OCI-LY3 (cell line): Measurements from ENCODE around the gene TANGO2.

ENCODE experiments used
- H2AFZ ChIP-seq: fragments of 200-600, 300-600 bp; shearing (Covaris generic); 2 replicates; pipeline ENCODE4 v1.6.0; 2014; ENCODE audit warnings: antibody characterized with exemption, low read depth, low read length
- H3K27ac ChIP-seq: fragments of 200-600, 300-600 bp; sonication (generic); 2 replicates; pipeline ENCODE4 v1.5.1; 2014; ENCODE audit warnings: mild to moderate bottlenecking, low read length, moderate library complexity, mixed read lengths
- H3K27me3 ChIP-seq: fragments of 200-600, 300-600 bp; sonication (generic); 2 replicates; pipeline ENCODE4 v1.6.1; 2014; ENCODE audit warnings: low read depth, low read length, mixed read lengths
- H3K36me3 ChIP-seq: fragments of 200-600, 300-600 bp; sonication (generic); replicated peaks from 2 replicates; pipeline ENCODE3; 2014; ENCODE audit warnings: low read depth, low read length, mixed read lengths
- H3K4me1 ChIP-seq: fragments of 300-600, 200-600 bp; sonication (generic); 2 replicates; pipeline ENCODE4 v1.6.1; 2014; ENCODE audit warnings: low read length, mixed read lengths
- H3K4me2 ChIP-seq: fragments of 200-600, 300-600 bp; sonication (generic); 2 replicates; pipeline ENCODE4 v1.6.1; 2014; ENCODE audit warnings: low read length, mixed read lengths
- H3K4me3 ChIP-seq: fragments of 300-600, 200-600 bp; sonication (generic); 2 replicates; pipeline ENCODE4 v1.5.1; 2014; ENCODE audit warnings: antibody characterized with exemption, mild to moderate bottlenecking, low read length, moderate library complexity
- H3K79me2 ChIP-seq: fragments of 300-600, 200-600 bp; shearing (Covaris generic); 2 replicates; pipeline ENCODE4 v1.6.1; 2014; ENCODE audit warnings: mild to moderate bottlenecking, low read length, mixed read lengths
- H3K9ac ChIP-seq: fragments of 300-600, 200-600 bp; shearing (Covaris generic); 2 replicates; pipeline ENCODE4 v1.6.0; 2014; ENCODE audit warnings: mild to moderate bottlenecking, low read length, moderate library complexity
- H3K9me3 ChIP-seq: fragments of 200-600, 300-600 bp; shearing (Covaris generic); 2 replicates; pipeline ENCODE4 v1.6.1; 2014; ENCODE audit warnings: low read length, mixed read lengths; ENCODE audit not compliant: insufficient read depth
- H4K20me1 ChIP-seq: fragments of 200-600, 300-600 bp; sonication (generic); 2 replicates; pipeline ENCODE4 v1.6.1; 2016; ENCODE audit warnings: low read length, mixed read lengths; ENCODE audit not compliant: insufficient read depth
- CTCF ChIP-seq: fragments of 200-600, 300-600 bp; sonication (generic); IDR thresholded peaks from 2 replicates; pipeline ENCODE4 v1.5.1; 2014; ENCODE audit warnings: antibody characterized with exemption, low read length, low read depth
- EZH2phosphoT487 ChIP-seq: fragments of 200-600 bp; shearing (Covaris generic); IDR thresholded peaks from 2 replicates; pipeline ENCODE4 v1.6.1; 2018; ENCODE audit warnings: antibody characterized with exemption, mixed run types, low read depth

The TANGO2 gene

GRCh38 chr22:19981961-19982920 is 38.7 kb upstream of the TANGO2 start:
- Histone ChIP-seq H3K27ac (no peak overlapping the region), H3K36me3 (no peaks in the 10 kb centered on the region), H3K4me2 (no peak overlapping the region), H4K20me1 (no peaks in the 10 kb centered on the region), H2AFZ (no peak overlapping the region), H3K79me2 (no peaks in the 10 kb centered on the region), H3K4me3 (no peak overlapping the region), H3K9ac (no peak overlapping the region), H3K9me3 (no peaks in the 10 kb centered on the region), H3K27me3 (no peaks in the 10 kb centered on the region), H3K4me1 (peaks cover 3% of the 10 kb centered on the region; the same call in 1 of the 2 replicates)
- TF ChIP-seq EZH2phosphoT487 (no peak), CTCF (no peak)

GRCh38 chr22:19982991-19983578 is 37.8 kb upstream of the TANGO2 start:
- no peaks in the 10 kb centered on the region for H3K36me3 ChIP-seq
- peaks cover 3% of the 10 kb centered on the region; the same call in 1 of the 2 replicates for H3K4me1 ChIP-seq
- no peaks in the 10 kb centered on the region for H3K79me2 ChIP-seq
- no peak overlapping the region for H3K9ac ChIP-seq
- no peaks in the 10 kb centered on the region for H3K9me3 ChIP-seq
- H4K20me1 ChIP-seq, result no peaks in the 10 kb centered on the region
- H3K4me3 ChIP-seq, result no peak overlapping the region
- H3K27ac ChIP-seq, result no peak overlapping the region
- H3K27me3 ChIP-seq, result no peaks in the 10 kb centered on the region
- H2AFZ ChIP-seq, result no peak overlapping the region
- no peak overlapping the region for H3K4me2 ChIP-seq
- no peak for TF ChIP-seq EZH2phosphoT487
- no peak for TF ChIP-seq CTCF

- no peak overlapping the region for H2AFZ ChIP-seq
- no peaks in the 10 kb centered on the region for H3K79me2 ChIP-seq
- no peak overlapping the region for H3K9ac ChIP-seq
- H3K36me3 ChIP-seq, result no peaks in the 10 kb centered on the region
- TF ChIP-seq CTCF (no peak), EZH2phosphoT487 (no peak)
- H3K4me2 ChIP-seq, result no peak overlapping the region
- peaks cover 3% of the 10 kb centered on the region; the same call in 1 of the 2 replicates for H3K4me1 ChIP-seq
- no peaks in the 10 kb centered on the region for H3K9me3 ChIP-seq
- no peaks in the 10 kb centered on the region for H3K27me3 ChIP-seq
- no peaks in the 10 kb centered on the region for H4K20me1 ChIP-seq
- H3K27ac ChIP-seq, result no peak overlapping the region
- no peak overlapping the region for H3K4me3 ChIP-seq
These were observed 37.2 kb upstream of the TANGO2 start for GRCh38 chr22:19983741-19984140.

GRCh38 chr22:19984201-19984753 is 36.6 kb upstream of the TANGO2 start:
- Histone ChIP-seq H3K36me3 (no peaks in the 10 kb centered on the region), H3K9ac (no peak overlapping the region), H3K27ac (no peak overlapping the region), H3K79me2 (no peaks in the 10 kb centered on the region), H3K27me3 (no peaks in the 10 kb centered on the region), H3K4me1 (peaks cover 3% of the 10 kb centered on the region; the same call in 1 of the 2 replicates), H2AFZ (no peak overlapping the region), H3K4me2 (no peak overlapping the region), H4K20me1 (no peaks in the 10 kb centered on the region), H3K9me3 (no peaks in the 10 kb centered on the region), H3K4me3 (no peak overlapping the region)
- TF ChIP-seq CTCF, result no peak
- TF ChIP-seq EZH2phosphoT487, result no peak
